DMS153 treated with DMSO at 0.1 percent for 48 hours (cell line): ENCODE data around the gene NUTM2A.
"Not testable (repeated sequence)": the region's sequence is repeated elsewhere in the genome, so short reads cannot be mapped to it uniquely, and the experiment has no call there.

ENCODE experiments used
- DNase-seq: peaks from one replicate; lab custom pipeline; 2025; ENCODE audit not compliant: unreplicated experiment; lab: John Stamatoyannopoulos, UW

Gene NUTM2A

GRCh38 chr10:87248818-87249353 lies 23.6 kb downstream of the NUTM2A start:
- not testable (repeated sequence) for DNase-seq

DNA sequence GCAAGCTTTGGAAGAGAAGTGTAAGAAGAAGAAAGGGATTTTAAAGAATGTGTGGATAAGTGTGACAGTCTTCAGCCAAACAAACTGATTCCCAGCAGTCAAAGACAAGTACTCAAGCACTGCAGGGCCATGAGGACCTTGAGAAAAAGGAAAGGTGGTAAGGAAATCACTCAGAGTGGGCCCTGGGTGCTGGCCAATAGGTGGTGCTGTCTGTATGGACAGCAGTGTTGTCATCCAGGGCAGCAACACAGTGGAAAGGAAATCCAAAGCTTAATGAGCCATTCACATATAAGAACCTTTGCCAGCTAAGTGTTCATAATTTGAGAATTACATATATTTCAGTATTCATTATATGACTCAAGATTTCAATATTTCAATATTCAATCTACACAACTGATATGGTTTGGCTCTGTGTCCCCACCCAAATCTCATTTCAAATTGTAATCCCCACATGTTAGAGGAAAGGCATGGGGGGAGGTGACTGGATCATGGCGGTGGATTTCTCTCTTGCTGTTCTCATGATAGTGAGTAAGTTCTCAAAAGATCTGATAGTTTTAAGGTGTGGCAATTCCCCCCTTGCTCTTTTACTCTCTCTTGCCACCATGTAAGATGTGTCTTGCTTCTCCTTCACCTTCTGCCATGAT lies 55.6 kb downstream of the NUTM2A start:
- not testable (repeated sequence) for DNase-seq
